GM19239 (cell line): ENCODE results near the gene KIAA0232.
A peak's percentile ranks its signal among the peaks of the same experiment; 100 is the strongest.
"Not testable (repeated sequence)": the region's sequence is repeated elsewhere in the genome, so short reads cannot be mapped to it uniquely, and the experiment has no call there.

Experiments
- DNase-seq: peaks from one replicate; pipeline ENCODE4 v3.0.0; 2011; ENCODE audit warnings: low spot score; ENCODE audit not compliant: insufficient read length
- FAIRE-seq: peaks from 2 replicates; lab custom pipeline; 2011; peaks lifted over from hg19 to GRCh38; lab: Jason Lieb, UNC

Gene KIAA0232

DNA sequence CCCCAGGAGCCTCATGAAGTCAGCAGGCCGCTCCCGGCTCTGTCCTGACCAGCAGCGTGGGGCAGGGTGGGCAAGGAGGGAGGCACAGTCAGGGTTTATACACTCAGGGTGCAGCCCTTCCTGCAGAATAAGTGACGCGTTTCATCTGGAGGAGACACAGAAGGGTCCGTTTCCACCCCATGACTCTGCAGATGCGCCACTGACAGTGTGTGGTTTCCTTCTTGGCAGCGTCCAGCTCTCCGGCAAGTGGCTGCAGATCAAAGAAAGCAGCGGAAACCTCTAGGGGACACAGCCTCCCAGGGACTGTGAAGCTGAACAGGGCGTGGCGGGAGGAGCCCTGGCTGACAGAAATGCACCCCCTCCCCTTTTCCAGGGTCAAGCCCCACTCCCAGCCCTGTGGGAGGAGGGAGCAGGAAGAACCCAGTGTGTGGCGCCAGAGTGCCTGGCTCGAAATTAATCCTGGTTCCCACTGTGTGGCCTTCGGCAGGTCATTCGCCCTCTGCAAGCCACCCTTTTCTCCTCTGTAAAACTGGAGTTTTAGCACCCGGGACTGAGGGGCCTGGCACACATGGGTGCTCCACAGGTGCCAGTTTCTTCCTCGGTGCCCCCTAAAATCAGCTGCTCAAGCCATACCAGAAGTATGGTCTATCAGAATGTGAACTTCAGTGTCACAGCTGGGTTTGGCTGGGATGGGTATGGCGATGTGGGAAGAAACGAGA, 109.8 kb downstream of the KIAA0232 start:
- no peak for DNase-seq
- no peak for FAIRE-seq

DNA sequence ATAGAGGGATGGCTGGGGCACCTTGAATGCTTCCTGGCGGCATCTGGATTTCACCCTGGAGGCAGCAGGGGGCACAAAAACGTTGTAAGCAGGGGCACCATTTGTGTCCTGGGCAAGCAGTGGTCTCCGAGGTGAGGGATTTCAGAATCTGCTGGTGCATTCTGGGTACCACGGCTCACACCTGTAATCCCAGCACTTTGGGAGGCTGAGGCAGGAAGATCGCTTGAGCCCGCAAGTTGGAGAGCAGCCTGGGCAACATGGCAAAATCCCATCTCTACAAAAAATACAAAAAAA, 110.3 kb downstream of the KIAA0232 start:
- FAIRE-seq (no peak), DNase-seq (no peak)

DNA sequence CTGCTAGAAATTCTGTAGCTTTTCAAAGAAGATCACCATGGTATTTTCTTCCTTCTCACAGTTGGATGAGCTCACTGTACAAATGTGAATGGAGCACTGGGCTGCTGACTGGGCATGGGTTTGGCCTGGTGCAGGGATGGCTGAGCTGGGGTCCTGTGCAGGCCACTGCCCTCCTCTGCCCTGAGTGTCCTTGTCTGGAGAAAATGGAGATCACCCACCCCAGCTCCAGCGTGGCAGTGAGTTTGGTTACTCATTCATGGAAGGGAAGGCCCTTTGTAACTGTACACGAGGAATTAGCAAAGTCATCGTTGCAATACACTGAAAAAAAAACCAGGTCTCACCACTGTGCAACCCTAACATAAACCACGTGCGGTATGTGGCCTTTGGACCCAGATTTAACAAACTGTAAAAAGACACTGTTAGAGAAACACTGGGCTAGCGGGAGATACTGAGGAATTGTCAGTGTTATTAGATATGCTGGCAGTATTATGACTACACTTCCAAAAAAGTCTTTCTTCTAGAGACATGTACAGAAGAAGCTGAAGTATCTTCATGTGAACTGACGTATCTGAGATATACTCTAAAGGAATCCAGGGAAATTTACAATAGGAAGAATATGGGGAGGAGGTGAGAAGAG, 111.0 kb downstream of the KIAA0232 start:
- DNase-seq: no peak
- FAIRE-seq: no peak

DNA sequence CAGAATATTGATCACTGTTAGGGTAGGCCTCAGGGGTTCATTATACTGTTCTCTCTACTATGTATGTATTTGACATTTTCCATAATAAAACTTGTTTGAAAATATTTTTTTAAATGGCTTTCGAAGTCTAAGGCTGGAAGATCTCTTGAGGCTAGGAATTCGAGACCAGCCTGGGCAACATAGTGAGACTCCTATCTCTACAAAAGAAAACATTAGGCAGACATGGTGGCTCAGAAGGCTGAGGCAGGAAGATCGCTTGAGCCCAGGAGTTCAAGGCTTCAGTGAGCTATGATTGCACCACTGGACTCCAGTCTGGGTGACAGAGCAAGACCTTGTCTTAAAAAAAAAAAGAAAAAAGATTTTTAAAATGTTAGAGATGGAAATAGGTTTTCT, 111.6 kb downstream of the KIAA0232 start:
- no peak for FAIRE-seq

DNA sequence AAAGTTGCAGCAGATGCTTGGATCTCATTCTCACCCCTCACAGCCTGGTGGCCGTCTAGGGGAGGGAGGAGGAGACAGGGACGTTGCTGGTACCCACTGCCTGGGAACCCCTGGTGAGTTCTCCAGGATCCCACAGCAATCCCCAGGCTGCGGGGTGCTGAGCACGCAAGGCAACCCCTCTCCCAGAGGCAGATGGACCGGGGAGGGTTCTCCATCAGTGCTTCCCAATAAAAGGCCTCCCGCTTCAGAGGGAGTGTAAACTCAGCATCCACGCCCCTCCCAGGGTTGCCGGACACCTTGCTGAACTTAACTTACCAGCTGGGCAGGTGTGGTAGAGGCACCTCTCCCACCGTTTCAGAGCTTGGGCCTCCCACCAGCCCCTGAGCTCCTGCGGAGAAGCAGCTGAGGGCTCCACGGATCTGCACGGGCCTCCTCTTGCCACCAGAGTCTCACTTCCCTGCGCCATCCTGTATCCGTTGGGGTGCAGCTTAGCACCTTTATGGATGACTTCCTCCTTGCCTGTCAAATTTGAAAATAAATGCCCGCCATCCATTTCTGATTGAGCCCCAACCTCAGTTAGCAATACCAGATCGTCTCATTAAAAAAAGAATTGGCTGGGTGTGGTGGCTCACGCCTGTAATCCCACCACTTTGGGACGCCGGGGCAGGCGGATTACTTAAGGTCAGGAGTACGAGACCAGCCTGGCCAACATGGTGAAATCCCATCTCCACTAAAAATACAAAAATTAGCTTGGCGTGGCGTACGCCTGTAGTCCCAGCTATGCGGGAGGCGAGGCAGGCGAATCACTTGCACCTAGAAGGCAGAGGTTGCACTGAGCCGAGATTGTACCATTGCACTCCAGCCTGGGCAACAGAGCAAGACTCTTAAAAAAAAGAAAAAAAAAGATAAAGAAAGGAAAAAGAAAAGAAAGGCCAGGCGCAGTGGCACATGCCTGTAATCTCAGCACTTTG, 112.3 kb downstream of the KIAA0232 start:
- no peak for FAIRE-seq
- no peak for DNase-seq

More for the DNA sequence above, 111.6 kb downstream of the KIAA0232 start:
- no peak for DNase-seq

DNA sequence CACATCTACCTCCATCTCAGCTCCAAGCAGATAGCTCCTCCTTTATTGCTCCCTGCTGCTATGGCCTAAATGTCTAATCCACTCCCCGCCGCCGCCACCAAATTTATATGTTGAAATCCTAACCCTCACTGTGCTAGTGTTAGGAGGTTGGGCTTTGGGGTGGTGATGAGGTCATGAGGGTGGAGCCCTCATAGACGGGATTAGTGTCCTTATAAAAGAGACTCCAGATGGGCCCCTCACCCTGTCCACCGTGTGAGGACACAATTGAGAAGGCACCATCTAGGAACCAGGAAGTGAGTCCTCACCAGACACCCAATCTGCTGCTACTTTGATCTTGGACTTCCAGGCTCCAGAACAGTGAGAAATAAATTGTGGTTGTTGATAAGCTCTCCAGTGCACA, 113.5 kb downstream of the KIAA0232 start:
- FAIRE-seq: no peak
- DNase-seq: no peak

DNA sequence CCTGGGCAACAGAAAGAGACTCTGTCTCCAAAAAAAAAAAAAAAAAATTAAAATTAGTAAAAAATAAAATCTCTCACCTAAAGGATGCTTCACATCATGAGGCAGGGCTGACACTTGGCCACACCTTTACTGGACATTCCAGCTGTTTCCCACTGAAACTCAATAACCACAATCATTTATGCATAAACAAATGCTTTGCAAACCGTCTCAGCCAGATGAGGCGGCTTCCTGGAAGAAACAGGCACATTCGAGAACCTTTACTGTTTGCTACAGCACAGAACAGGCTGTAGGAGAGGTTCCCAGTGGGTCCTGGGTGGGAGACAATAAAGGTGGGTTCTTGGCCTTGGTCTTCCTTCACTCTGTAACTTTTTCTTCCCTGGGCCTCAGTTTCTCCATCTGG, 116.2 kb downstream of the KIAA0232 start:
- DNase-seq (no peak), FAIRE-seq (no peak)

DNA sequence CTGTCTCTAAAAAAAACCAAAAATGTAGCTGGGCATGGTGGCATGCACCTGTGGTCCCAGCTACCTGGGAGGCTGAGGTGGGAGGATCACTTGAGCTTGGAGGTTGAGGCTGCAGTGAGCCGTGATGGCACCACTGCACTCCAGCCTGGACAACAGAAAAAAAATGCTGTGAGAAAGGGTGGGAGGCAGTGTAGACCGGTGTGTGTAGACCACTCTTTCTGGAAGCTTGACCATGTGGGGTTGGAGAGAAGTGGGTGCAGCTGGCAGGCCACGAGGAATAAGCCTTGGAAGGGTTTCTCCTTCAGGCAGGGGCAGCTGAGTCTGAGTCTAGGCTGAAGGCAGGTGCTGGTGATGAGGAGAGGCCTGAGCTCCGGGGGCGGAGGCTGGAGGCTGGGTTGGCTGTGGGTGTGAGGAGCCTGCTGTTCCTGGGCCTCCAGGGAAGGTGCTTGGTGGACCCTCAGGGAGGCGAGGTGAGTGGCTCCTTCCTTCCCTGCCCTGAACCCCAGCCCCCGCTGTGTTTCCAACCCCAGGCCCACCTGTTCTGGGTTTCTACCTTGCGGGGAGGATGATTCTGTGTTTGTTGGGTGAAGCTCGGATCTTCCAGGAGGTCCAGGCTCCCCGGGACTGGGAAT, 117.8 kb downstream of the KIAA0232 start:
- FAIRE-seq: no peak
- no peak for DNase-seq

DNA sequence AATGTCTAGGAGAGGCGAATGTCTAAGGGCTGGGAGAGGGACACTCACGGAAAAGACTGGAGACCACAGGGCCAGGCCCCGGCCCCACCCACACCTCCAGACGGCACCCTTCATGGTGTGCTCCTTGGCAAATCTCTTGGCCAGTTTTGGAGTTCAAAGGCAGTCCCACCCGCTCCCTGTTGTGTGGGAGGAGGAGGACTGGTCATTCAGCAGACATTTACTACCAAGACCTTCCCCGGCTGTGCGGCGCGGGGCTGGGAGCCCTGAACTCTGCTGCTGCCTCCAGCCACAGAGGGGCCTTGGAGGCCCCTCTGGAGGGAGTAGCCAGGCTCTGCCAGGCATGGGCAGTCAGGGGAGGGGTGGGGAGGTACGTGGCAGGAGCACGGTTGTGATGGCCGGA, 118.4 kb downstream of the KIAA0232 start:
- DNase-seq (no peak), FAIRE-seq (no peak)

DNA sequence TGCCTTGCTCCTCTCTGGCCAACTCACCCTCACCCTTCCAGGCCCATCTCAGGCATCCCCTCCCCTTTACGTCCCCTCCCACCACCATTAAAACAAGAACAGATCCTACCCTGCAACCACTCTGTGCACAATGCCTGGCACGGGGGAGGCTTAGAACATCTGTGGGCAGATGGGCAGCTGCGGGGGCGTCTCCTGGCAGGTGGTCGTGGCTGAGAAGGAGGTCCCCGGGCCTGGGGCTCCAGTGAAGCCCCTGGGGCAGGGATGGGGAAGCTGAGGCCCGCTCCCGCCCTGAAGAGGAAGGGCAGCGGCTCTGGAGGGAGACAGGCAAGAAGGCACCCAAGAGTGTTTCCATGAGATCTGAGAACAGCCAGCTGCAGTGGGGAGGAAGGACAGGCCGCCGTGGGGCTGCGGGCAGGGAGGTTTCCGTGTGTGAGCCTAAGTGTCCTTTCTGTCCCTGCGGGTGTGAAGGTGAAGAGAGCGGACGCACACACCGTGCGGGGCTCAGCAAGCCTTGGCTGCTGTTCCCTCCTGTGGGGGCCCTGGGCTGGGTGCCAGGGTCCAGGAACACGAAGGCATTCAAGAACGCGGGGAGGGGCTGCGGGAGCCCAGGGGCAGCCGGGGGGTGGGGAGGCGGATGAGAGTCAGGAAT, 119.3 kb downstream of the KIAA0232 start:
- DNase-seq (no peak), FAIRE-seq (no peak)

DNA sequence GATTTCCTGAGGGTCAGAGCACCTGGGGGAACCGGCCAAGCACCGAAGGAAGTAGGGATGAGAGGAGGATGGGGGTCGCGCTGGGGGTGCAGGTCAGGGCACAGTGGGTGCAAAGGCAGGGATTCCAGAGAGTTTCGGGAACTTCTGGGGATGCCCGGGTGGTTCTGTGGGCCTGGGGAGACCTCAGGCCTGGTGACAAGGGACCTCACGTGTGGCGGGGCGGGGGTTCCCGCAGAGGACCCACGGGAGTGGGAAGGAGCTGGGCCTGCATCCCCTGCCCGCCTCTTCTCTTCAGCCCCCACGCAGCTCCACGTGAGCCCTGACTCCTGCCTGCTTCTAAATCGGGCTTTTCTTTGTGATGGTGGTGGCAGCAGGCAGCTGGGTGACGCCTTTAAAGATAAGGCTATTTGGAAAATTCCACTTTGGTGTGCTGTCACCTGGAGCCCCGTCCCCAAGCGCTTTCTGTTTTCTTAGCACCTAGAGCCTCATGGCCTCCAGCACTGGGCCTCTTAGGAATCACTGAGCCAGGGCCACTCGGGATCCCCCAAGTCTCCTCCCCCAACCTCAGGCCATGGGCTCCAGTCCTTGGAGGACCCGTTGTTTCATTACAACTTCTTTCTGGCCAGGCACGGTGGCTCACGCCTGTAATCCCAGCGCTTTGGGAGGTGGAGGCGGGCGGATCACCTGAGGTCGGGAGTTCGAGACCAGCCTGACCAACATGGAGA, 120.0 kb downstream of the KIAA0232 start:
- DNase-seq (no peak), FAIRE-seq (no peak)

DNA sequence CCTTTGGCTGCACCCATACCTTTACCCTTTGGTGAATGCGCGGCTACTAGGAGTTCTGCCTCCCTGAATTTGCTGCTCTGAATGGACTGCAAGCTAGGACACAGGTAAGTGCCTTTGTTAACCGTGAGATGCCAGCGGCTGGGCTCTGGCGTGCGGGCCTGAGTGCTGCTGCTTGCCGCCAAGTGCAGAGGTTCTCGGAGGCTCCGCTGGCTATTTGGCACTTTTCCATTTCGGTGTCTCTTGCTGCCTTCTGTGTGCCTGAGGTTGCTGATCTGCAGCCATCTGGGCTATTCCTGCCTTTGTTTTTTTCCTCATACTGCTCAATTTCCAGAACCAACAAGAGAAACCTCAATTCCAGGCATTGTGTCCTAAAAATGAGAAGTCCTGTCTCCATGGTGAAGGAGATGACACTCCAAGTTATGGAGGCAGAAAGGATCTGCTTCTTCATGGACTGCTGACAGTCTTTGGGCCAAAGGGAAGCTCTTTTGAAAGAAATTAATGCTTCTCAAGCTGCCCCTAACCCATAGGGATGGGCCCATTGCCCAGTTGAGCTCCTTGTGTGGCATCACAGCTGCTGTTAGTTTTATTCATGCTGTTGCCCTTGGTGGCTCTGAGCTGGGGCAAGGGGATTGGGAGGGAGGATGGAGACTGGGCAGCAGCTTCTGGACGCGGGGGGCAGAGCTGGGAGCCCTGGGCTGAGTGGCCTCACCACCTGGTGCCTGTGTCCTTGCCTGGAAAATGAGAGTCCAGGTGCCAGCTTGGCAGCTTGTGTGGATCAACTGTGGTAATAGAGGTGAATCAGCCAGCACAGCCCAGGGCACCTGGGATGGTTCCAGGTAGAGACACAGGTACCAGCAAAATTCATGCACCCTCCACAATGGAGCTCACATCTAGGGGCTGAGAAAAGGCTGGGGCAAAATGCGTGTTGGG, 123.3 kb downstream of the KIAA0232 start:
- no peak for DNase-seq
- FAIRE-seq: no peak

DNA sequence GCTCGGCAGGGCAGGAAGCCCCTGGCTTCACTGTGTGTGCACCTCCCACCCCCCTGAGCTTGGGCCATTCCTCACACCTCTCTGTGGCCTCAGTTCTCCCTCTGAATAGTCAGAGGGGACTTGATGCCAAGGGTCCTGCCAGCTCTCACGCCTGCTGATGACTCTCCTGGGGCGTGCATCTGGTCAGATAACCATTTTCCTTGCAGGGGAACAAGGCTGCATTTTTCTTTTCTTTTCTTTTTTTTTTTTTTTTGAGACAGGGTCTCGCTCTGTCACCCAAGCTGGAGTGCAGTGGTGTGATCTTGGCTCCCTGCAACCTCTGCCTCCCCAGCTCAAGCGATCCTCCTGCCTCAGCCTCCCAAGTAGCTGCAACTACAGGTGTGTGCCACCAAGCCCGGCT, 124.0 kb downstream of the KIAA0232 start:
- not testable (repeated sequence) for FAIRE-seq, DNase-seq

DNA sequence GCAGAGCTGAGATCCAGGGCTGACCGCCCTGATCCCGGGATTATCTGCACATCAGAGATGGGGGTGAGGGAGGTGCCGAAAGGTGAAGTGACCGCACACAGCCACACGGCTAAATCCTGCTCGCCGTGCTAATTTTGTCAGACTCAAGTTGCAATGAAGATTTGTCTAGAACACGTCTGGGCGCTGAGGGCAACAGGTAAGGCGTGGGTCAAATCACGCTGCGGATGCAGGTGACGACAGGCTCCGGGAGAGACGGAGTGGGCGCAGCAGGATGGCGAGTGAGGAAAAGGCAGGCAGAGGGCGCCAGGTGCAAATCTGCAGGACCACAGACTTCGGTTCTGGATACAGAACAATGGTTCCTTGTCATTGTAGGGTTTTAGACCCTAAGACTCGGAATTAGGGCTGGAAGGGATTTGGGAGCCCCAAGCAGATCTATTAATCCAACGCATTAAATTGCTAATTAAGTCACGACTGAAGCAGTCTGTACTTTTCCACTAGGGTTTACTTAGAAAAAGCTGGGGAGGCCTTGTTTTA, 125.2 kb downstream of the KIAA0232 start:
- no peak for DNase-seq
- FAIRE-seq: no peak

DNA sequence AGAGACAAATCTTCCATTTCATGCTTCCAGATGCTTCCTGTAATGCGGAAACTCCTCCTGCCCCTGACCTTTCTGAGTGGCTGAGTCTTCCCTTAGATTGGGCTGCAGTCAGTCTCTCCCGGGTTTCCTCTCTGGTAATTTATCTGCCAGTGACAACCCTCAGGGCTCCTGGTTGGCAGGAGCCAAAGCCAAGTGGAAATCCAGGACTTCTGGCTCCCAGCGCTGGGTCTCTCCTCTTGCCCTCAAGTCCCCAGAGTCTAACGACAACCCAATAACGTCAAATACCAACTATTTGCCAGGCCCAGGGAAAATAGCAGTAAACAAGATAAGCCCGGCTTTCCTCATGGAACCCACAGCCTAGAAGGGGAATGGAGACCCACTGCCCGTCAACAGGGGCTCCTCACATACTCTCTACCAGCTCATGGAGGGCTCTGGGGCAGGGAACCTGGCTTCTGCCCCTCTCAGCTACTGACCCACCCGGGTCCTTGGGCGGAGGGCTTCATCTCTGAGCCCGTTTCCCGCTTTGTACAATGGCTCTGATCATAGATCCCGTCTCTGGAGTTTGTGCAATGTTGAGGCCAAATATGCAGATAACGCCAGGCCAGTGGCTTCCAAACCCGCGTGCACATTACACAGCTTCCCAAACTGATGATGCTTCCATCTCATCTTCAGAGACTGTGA, 126.0 kb downstream of the KIAA0232 start:
- FAIRE-seq (no peak), DNase-seq (no peak)

DNA sequence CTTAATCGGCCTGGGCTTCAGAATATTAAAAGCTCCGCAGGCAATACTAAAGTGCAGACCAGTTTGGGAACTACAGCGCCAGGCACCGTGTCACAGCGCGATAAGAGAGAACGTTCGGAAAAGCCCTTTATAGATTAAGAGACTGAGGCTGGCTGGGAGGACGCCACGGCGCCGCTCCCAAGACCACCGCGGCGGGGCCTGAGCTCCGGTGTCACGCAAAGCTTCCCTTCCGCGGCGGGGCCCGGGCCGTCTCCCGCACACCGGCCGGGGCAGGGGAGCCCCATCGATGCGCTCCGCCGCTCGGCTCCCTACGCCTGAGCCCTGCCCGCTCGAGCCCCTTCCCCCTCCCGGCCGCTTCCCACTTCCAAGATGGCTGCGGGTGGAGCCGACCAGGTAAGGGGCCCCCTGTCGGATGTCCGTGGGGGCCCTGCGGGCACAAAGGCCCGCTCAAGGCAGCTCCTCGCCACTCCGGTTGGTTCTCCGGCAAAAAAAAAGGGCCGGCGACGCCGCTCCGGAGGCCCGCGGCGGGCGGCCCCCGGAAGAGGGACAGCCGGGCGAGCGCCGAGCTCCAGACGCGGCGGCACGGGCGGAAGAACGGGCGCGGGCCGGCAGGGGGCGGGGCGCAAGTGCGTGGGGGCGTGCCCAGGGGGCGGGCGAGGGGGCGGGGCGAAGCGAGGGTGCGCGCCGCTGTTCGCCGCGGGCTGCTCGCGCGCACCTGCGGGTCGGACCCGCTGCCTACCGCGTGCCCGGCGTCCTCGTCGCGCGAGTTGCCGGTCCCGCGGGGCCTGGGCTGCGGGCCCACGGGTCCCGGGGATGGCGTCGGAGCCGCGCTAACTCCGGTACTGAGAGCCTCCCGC, 126.8 kb downstream of the KIAA0232 start, which contains the start of gene TBC1D14:
TBC1D14 (plus strand) TSS at position 714 of the 857 bp plus-strand sequence. CDS start 13,564 bp downstream, outside the sequence.
- peak; percentile 66 for FAIRE-seq
- DNase-seq: peak; percentile 95

DNA sequence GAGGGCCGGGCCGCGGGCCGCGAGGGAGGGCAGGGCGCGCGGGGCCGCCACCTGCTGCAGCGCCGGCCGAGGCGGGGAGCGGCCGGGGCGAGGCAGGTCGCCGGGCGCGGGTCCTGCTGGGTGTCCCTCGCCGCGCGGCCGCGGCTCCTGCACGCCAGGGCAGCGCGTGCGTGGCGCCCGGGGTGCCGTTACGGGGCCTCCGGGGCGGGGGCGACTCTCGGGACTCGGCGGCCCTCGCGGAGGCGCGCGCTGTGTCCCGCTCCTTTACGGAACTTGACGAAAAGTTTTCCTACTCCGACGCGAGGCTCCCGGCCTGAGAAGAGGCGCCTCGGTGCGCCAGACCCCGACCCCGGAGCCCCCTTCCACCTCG, 127.4 kb downstream of the KIAA0232 start:
- no peak for FAIRE-seq
- peak; percentile 47 for DNase-seq
